ENCODE measurements around the gene TCAF1.

DNA sequence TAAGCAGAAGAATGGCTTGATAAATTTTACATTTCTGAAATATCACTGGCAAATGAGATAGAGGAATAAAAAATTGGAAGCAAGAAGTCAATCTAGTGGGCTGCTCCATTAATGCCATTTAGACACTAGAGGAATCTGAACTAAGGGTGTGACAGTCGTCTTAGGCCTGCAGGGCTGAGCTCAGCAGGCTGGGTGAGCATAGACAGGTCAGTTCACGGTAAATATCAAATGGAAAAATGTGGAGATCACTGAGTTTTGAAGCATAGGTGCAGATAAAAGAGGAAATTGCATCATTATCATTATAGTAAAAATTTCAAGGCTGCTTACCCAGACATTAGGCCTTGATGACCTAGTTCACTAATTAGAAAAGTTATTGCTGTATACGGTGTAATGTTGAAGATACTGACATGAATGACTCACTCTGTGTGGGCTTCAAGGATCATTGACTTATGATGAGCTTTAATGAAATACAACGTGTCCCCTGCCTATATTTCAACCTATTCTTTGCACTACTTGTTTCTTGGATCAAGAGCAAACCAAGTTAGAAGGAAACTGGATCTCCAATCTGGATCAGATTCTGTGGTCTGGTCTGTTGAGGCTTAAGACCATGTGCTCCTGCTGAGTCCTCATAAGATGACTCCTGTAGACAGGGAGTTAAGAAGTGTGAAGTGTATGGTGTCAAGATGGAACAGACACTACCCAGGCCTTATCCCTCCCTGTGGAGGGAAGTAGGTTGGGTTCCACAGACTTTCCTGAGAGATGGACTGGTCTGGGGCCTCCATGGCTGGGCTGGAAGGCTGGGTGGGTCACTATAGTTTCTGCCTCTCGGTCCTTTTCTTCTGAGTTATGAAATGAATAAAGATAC is 36.6 kb upstream of the TCAF1 start:
- no peak for TF ChIP-seq EZH2phosphoT487 (IDR thresholded peaks at IDR 0.05; ENCODE audit: borderline replicate concordance, low read length)
- TF ChIP-seq, protein P1, sequence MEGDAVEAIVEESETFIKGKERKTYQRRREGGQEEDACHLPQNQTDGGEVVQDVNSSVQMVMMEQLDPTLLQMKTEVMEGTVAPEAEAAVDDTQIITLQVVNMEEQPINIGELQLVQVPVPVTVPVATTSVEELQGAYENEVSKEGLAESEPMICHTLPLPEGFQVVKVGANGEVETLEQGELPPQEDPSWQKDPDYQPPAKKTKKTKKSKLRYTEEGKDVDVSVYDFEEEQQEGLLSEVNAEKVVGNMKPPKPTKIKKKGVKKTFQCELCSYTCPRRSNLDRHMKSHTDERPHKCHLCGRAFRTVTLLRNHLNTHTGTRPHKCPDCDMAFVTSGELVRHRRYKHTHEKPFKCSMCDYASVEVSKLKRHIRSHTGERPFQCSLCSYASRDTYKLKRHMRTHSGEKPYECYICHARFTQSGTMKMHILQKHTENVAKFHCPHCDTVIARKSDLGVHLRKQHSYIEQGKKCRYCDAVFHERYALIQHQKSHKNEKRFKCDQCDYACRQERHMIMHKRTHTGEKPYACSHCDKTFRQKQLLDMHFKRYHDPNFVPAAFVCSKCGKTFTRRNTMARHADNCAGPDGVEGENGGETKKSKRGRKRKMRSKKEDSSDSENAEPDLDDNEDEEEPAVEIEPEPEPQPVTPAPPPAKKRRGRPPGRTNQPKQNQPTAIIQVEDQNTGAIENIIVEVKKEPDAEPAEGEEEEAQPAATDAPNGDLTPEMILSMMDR (IDR thresholded peaks at IDR 0.05; ENCODE audit: low read depth, low read length, poor library complexity, severe bottlenecking): no peak
